NOMO-1 treated with DMSO at 0.1 percent for 48 hours (cell line): ENCODE results near the gene DNAJC24.

Source experiments
- DNase-seq: peaks from one replicate; lab custom pipeline; 2025; ENCODE audit not compliant: unreplicated experiment; lab: John Stamatoyannopoulos, UW

DNAJC24 gene

DNA sequence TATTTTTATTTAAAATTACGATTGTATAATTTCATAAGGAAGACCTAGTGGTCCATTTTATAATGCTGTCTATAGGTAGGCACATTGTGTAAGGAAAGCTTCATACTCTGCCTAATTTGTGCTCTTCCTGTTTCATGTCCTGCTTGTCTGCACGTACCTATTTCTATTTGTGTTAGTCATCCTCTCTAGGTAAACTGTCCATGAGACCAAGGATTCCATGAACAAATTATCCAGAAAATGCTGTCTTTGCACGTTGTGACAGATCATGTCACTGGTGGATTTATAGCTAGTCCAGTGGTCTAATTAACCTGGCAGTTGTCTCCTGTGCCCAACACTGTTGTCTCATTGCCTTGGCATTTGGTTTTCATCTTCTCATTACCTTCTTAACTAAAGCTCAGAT, 44.7 kb downstream of the DNAJC24 start:
- no peak for DNase-seq

DNA sequence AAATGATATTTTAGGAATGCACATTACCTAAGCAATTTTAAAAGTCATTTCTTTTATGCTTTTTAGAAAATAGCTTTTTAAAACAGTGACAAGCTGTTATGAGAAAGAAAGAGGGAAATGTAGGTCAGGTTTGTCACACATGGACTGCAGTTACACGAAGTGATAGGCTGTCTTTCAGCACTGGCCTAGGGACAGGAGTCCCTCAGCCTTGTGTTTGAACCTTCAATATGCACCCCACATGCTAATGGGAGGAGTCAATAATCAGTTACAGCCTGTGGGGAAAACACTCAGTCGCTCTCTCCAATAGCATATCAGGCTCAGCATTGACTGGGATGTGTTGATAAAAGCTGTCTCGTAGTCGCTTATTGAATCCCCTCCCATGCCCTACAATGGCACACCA, 45.8 kb downstream of the DNAJC24 start:
- DNase-seq, result no peak

DNA sequence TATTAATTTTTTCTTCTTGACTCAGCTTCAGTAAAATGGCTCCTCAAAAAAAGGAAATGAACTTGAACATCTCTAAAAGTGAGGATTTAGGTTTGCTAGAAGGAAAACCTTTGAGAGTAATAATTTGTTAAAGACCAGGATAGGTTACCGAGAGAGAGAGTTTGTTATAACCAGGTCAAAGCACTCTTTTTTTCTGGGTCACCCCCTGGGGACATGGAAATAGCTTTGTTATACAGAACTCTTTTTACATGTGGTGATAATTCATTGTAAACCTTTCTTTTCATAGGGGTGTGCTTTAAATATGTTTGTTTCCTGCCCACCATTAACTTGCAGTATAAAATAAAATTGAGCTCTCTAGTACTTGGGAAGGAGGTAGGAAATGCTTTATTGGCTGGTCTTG, 47.7 kb downstream of the DNAJC24 start:
- no peak for DNase-seq

DNA sequence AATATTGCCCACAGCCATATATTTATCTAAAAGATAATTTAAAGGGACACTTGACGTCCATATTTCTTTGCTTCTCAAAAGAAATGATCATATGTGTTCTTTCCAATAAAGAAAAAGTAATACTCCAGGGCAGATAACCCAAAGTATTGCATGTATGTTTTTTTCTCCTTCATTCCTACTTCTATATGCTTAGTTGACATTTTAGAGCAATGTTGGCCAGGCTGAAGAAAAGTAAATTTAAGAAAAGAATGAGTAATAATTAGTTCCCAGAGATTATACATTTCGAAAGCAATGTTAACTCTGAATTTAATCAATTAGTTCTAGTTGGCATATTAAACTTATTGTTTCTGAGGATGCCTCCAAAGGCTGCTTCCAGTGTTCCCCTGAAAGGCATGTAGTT, 48.2 kb downstream of the DNAJC24 start:
- no peak for DNase-seq

DNA sequence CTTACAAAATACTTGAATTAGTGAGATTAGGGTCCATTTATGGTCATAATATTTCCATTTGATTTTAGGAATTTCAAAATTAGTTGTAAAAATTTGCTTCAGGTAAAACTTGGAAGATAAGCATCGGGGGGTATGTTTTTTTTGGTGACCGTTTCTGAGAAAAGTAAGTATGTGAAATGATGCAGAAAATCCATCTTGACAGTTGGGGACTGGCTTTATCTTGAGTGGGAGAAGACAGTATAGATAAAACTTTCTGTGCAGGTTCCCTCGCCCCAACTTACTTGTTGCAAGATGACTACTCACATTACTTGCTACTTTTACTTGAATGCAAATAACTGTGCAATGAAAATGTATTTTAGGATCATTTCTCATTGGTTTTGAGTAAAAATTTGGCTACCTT, 49.5 kb downstream of the DNAJC24 start:
- DNase-seq, result no peak

DNA sequence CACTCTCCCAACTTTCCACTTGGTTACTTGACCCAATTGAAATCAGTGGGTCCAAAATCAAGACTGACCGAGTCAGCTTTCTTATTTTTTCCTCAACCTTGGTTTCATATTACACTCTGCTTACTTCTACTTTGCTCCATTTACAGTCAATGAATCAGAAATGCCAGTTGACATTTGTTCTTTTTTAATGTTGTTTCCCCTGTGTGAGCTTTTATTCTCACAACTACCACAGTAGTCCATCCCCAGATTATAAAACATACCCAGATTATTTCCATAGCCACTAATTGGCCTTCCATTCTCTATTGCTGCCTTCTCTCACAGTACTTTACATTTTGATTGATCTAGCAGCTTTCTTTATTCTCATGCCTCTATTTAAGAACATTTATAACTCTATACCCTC, 50.0 kb downstream of the DNAJC24 start:
- no peak for DNase-seq

DNA sequence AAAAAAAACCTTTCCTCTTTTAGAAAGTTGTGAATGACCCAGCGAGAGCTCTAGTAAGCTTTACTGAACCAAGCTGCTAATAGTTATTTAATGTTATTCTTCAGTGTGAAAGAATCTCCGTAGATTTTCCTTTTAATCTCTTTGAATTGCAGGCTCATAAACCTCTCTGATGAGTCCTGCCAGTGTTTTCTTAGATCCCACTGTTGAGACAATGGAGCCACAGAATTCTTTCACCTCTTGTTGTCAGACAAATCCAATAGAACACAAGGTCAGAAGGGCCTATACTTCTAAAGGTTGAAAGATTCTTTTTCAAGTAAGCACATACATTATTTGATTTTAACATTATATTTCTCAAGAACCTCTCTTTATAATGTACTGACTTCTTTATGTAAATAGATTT, 52.2 kb downstream of the DNAJC24 start:
- DNase-seq, result no peak

DNA sequence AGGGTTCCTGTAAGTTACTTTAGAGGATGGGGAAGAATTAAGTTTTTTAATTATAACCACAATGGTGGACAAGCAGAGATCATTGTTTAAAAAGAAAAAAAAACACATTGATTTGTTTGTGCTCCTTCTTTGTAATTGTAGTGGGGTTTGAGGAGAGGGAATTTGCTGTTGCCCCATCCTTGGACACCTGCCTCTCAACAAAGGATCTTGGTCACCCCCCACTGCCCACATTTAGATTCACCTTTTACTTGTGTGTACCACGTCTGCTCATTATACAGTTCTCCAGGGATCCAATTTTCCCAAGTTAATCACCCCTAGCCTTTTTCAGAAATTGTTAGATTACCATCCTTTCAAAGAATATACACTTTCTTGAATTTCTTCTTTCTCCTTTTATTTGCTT, 53.0 kb downstream of the DNAJC24 start:
- no peak for DNase-seq

DNA sequence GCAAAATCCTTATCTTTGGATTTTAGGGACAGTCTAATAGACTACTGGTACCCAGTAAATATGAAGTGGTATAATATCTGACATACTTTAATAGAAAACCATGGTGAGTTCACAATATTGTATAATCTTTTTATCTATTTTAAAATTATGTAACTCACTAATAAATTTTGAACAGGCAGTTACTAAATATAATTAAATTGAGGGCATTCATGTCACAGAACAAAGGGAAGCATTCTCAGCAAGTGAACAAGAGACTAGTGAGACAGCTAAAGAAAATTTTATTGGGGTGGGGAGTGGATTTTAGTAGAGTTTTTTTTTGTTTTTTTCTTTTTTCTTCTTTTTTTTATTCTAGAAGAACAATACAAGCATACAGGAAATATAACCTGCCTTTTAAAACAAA, 55.0 kb downstream of the DNAJC24 start:
- no peak for DNase-seq

DNA sequence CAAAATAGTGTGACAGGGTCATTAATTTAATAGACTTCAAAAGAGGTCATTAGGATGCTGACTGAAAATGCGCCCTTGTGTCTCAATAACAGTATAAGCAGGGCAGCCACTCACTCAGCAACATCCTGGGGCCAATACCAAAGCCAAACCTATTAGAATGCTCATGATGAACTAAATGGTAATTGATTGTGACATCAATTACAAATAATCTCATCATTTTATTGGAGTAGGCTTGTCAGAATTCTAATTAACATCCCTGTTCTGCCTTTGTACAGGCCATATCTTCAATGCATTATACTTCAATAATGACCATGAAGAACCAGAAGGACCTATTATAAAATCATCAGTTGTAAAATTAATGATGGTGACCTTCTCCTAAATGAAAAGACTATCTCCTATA, 64.2 kb downstream of the DNAJC24 start:
- no peak for DNase-seq

DNA sequence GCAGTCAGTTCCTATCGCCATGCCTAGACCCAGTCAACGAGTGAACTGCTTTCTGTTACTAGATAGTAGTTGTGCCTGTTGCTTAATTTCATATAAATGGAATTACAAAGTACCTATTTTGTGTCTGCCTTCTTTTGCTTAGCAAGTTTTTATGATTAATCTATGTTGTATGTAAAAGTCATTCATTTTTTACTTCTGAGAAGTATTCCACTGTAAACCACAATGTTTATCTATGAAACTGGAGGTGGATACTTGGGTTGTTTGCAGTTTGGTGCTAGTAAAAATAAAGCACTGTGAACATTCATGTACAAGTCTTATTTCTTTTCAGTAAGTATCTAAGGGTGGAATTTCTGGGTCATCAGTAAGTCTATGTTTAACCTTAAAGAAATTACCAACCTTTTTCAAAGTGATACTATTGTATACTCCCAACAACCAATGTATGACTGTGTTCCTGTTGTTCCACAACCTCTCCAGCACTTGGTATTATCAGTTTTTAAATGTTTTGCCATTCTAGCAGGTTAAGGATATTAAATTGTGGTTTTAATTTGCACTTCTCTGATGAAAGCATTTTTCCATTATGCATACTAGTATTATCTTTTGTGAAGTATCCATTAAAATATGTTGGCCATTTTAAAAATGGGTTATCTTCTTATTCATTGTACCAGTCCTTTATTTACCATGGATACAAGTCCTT, 68.2 kb downstream of the DNAJC24 start:
- DNase-seq, result no peak

DNA sequence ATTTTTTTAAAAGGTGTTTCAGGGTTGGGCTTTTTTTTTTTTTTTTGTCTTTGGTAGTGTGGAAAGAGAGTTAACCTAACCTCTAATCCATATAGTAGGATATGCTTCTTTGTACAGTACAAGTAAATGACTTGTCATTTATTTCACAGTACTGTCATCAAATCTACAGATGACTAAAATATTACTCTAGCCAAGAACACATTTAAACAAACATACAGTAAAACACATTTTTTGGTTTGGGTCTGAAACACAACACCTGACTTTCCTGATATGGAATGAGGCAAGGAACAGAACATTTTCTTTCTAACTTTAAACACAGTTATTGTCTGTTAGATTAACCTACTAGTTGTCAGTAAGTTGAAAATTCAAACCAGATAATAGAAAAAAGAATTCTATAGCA, 71.6 kb downstream of the DNAJC24 start:
- no peak for DNase-seq

DNA sequence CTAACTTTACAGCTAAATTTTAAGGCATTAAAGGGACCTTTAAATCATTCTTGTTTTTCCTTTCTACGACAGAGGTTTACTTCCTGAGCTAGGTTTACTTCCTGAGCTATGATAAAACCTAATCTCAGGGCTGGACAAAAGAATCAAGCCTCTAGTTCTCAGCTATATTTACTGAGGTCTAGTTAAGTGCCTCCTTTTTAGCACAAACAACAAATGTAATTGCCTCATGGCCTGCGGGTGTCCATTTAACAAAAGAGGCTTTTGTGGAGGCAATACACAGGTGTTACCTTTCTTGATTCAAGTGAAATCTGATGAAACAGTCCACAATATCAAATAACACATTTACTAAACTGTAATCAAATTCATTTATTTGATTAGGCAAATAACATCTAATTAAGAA, 72.4 kb downstream of the DNAJC24 start:
- DNase-seq, result no peak

DNA sequence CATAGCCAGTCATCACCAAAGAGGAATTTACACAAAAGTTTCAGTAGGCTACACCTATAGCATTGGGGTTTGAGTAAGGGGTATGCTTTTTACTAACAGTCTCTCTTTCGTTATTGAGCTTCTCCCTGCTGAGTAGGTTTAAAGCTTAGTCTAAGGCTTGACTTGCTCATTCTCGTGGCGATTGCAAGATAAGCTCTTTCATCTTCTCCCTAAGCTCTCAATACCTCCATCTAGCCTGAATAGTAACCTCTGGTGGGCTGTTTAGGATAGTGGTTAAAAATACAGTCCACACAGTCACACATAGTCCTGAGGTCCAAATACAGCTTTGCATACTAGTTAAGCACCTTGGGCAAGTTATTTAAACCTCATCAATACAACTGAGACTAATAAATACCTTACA, 74.1 kb downstream of the DNAJC24 start:
- DNase-seq, result no peak

DNA sequence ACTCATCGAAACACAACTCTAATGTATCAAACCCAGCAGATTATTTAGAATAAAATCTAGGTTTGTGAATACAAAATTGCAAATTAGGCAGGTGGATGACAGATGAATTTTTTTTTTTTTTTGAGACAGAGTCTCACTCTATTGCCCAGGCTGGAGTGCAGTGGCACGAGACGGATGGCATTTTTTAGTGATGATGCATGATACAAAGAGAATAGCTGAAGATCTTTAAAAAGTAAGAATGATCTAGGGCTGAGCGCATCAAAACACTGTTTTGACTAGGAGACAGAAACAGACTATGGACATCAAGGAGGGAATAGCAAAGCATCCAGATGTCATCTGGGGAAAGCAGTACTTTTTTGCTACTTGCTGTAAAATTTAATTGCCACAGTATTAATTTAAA, 76.0 kb downstream of the DNAJC24 start:
- DNase-seq, result no peak

DNA sequence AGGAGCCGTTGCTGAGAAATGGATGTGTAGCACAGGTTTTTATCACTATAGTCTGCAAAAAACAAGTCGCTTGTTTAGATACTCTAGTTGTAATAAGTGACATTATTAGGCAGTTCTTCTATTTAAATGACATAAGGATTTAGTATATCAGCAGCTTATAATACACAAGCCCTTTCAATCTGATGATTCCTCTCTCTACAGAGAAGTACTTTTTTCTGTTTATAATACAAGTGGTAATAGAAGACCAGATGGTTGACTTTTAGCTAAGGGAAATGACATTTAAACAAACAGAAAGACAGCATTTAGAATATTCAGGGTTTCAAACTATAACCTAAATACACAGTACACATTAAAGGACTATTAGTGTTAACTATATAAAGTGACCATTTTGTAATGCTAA, 79.4 kb downstream of the DNAJC24 start:
- no peak for DNase-seq

DNA sequence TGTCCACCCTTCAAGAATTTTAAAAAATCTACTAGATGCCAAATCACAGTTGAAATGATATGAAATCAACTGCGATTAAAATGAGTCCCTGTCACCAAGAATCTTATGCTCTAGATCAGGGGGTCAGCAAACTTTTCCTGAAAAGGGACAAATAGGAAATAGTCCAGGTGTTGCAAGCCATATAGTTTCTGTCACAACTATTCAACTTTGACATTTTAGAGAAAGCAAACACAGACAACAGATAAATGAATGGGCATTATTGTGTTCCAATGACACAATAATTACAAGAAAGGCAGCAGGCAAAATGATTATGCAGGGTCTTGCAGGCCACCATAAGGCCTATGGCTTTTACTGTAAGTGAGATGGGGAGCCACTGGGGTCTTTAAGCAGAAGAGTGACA, 81.2 kb downstream of the DNAJC24 start:
- no peak for DNase-seq

DNA sequence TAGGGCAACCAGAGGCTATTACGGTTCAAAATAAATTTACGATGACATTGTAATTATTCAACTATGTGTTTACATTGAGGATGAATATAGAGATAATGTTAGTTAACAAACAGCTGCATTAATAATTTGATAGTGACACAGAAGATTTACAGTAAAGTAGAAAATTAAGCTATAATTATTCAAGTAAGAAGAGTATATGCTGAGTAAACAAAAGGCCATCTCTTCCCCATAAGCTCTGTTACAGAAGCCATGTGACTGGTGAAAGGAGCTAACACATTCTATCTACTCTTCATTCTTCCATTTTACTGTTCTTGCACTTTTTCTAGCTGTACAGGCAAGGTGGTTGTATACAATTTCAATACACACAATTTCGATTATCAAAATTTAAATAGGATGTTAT, 85.5 kb downstream of the DNAJC24 start:
- no peak for DNase-seq

DNA sequence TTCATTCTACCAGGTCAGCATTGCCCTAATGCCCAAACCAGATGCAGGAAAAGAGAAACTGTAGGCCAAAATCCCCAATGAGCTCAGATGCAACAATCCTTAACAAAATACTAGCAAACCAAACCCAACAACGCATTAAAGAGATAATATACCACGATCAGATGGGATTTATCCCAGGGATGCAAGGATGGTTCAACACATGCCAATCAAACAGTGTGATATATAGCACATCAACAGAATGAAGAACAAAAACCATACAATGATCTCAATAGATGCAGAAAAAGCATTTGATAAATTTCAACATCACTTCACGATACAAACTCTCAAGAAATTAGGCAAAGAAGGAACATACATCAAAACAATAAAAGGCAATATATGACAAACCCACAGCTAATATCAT, 94.8 kb downstream of the DNAJC24 start:
- DNase-seq, result no peak

DNA sequence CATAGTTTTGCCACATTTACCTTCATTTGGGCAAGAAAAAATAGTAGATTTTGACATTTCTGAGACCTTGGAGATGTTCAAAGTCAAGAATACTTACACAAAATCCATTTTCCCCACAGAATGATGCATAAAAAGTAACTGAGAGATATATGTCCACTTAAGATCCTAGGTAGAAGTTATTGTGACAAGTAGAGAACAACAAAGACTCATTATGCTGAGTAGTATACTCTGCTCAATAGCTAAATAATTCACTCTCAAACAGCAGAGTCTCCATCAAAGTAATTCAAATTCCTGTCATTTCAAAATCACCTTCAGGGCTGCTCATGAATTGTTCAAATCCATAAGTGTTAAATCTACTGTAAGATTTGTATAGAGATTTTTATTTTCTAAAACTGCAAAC, 104.4 kb downstream of the DNAJC24 start:
- no peak for DNase-seq

DNA sequence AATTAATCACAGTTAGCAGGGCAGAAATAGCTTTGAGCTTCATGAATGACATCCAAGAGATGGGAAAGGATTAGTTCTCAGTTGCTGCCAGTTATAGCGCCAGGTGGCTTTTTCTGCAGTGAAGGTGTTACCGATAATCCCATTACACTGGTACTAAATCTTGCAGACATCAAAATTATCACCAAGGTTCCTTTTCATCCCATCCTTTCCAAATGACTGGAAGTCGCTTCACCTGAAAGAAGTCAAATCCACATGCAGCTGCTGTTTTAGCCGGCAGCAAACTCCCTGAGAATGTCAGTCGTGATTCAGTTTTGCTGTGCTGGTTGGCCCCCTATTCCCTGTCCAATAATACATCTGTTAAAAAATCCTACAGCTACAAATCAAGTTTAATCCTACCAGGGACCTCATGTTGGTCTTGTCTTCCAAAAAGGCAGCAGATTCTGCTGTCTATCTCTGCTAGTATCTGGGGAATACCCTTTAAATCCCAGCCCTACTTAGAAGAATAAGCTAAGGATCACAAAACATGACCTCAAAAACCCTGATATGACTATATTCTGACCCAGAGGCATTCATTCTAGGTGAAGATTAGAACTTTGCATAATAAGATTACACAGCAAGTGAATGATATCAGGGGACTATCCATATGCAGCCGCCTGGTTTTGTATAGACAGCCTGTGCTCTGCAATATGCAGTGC, 108.0 kb downstream of the DNAJC24 start:
- DNase-seq, result no peak

DNA sequence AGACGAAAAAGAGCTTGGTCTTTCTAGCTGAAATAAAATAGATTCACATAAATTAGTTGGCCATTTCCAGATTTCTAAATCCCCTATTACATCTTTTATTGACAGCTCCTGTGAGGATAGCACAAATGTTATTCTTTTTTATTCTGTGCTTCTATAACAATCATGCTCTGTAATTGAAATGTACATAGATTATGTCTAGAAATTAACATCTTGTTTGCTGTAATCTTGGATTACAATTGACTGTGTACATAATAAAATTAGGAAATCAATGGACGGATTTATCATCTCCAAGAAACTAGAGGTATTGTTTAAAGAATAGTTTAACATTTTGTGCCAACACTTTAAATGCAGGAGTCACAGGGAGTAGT, 108.5 kb downstream of the DNAJC24 start:
- DNase-seq, result no peak

DNA sequence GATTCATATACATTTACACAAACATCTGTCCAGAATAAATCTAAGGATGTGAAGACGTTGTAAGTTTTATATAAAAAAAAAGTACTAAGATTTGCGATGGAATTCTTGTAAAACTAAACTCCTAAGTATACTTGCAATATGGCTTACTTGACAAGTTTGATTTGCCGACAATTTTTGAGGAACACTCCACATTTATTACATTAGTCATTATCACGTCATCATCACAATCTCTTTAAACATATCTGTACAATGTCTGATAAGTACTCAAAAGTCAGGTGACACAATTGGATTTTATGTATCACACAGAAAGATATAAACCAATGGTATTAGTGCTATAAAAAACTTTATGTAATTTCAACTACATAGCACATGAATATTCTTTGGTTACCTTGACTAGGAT, 109.4 kb downstream of the DNAJC24 start:
- no peak for DNase-seq
